Sigmoid colon (tissue), 7 donors: ENCODE data around the gene EVX1. TPM values are rescaled to one million over a fixed set of nuclear protein-coding genes. Genes with fewer than 3 reads are reported as not detected.

Experiments used
- DNase-seq: peaks from one replicate; pipeline ENCODE4 v3.0.0-alpha.2; 2019
- H3K27ac ChIP-seq, 4 donors: fragments of 200-600 bp; sonication (generic); one replicate each; pipeline ENCODE4 v1.5.1; 2016 to 2019; ENCODE audit warnings: mild to moderate bottlenecking in 1 of 4
- H3K27me3 ChIP-seq, 3 donors: fragments of 200-600 bp; sonication (generic); one replicate each; pipeline ENCODE4 v1.5.1; 2019; ENCODE audit warnings: mild to moderate bottlenecking in 1 of 3
- H3K36me3 ChIP-seq, 4 donors: fragments of 200-600 bp; sonication (generic); one replicate each; pipeline ENCODE4 v1.5.1; 2016 to 2019
- H3K4me1 ChIP-seq, 4 donors: fragments of 200-600 bp; sonication (generic); one replicate each; pipeline ENCODE4 v1.5.1; 2017 to 2019
- H3K4me3 ChIP-seq, 4 donors: fragments of 200-600 bp; sonication (generic); one replicate each; pipeline ENCODE4 v1.5.1; 2017 to 2019; ENCODE audit warnings: mild to moderate bottlenecking in 2 of 4, moderate library complexity in 1 of 4
- H3K9me3 ChIP-seq, 4 donors: fragments of 200-600 bp in 3 of 4; sonication (generic) in 3 of 4; one replicate each; pipeline versions ENCODE4 v1.5.1 to v1.6.1; 2013 to 2019
- EP300 ChIP-seq, 4 donors: sonication (generic); formaldehyde crosslinking; IDR thresholded peaks; one replicate each; pipeline ENCODE4 v1.6.1; 2017; ENCODE audit warnings: antibody characterized with exemption in 4 of 4
- POLR2A ChIP-seq, 2 donors: fragments of 450-650 bp; IDR thresholded peaks; one replicate each; pipeline ENCODE4 v1.6.1; 2016; ENCODE audit warnings: antibody characterized with exemption in 2 of 2, mild to moderate bottlenecking in 2 of 2, moderate library complexity in 2 of 2
- POLR2AphosphoS5 ChIP-seq, 4 donors: sonication (generic); formaldehyde crosslinking; IDR thresholded peaks; one replicate each; pipeline ENCODE4 v1.6.1; 2017; ENCODE audit warnings: antibody characterized with exemption in 4 of 4
- whole genome bisulfite sequencing, 2 donors: extraction: QIAGEN DNeasy Blood & Tissue Kit; methylation state at CpG; one replicate each; pipeline ENCODE4 v1.1.7; 2013; 5-methylcytosine and 5-hydroxymethylcytosine counted together
- intact Hi-C: fragments of 100-400 bp; cut with DNase I; formaldehyde crosslinking; loops from one replicate; pipeline ENCODE4 v1.15.1; 2023
- polyA plus RNA-seq, 3 donors: library from polyadenylated mRNA; stranded (reverse); fragments of 200-250 nt; gene quantifications; one replicate each; pipeline ENCODE4 v1.2.3, GENCODE V29; 2013
- total RNA-seq, 4 donors: library from RNA; depleted of rRNA; stranded (reverse); fragments of >200 nt; gene quantifications; one replicate each; pipeline ENCODE4 v1.1.0, GENCODE V29; 2016
- TF ChIP-seq, protein P1 (sequence below), 4 experiments: fragments of 450-650 bp in 3 of 4; fragments of 200-600 bp in 1 of 4; IDR thresholded peaks; one replicate each; pipeline ENCODE4 v1.5.1; 2016 to 2019; ENCODE audit warnings: antibody characterized with exemption in 4 of 4, mild to moderate bottlenecking in 3 of 4, moderate library complexity in 2 of 4
- donor health status: healthy with polysubstance abuse.
- donor health status: Bipolar disorder and iron deficiency.
- donor health status: healthy.

Gene EVX1
- total and polyA plus RNA-seq, 7 donors: 0.32 to 1.4 (median 1.2) TPM; not detected in 4

DNA sequence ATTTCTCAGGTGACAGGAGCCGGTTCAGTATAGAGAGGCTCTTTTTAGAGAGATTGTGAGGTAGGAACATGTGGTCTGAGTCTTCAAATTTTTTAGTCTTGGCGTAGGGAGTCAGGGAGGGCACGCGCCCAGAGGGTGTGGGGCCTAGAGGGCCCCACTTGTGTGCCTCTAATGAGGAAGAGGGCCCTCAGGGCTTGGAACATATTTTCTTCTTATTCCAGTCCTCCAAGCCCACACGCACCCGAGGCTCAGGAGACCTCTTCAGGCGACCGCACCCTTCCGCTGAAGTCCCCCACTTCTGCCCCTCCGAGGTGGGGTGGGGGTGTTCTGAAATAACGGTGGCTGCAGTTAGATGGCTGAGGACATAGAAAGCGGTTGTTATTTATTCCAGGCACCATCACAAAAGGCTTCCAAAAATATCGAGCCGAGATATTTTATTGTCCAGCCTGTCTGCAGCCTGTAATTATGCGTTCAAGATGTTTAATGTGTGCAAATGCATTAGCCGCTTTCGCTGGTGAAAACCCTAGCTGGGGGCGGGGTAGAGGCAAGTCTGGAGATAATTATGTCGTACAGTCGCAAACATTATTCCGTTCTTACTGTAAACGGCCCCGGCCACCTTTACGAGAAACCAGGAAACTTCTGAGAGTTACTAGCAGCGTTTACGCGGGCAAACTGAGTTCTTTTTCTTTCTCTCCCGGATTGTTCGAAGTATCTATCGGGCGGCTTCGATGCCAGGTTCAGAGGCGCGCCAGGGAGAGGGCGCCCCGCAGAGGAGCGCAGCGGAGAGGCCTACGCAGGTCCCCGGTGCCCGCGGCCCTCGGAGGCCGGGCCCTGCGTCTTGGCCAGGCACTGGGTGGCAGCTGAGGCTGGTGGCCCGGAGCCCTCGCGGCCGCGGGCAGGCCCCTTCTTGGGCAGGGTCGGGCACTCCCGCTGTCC is 29.8 kb upstream of the EVX1 start:
- DNase-seq: no peak
- 30 to 68% methylated on average over 52 of the region's 52 CpGs for WGBS, 2 donors
- H3K27me3 ChIP-seq: peaks cover 3 to 66% (median 13%) of the 10 kb centered on the region in 3 donors
- no peaks in the 10 kb centered on the region for H3K36me3 ChIP-seq
- intact Hi-C loops: no loop called here
- no peak overlapping the region for H3K27ac ChIP-seq
- TF ChIP-seq EP300 (IDR thresholded peaks at IDR 0.05) (no peak), POLR2A (IDR thresholded peaks at IDR 0.05) (no peak), POLR2AphosphoS5 (IDR thresholded peaks at IDR 0.05) (no peak)
- TF ChIP-seq, protein P1, sequence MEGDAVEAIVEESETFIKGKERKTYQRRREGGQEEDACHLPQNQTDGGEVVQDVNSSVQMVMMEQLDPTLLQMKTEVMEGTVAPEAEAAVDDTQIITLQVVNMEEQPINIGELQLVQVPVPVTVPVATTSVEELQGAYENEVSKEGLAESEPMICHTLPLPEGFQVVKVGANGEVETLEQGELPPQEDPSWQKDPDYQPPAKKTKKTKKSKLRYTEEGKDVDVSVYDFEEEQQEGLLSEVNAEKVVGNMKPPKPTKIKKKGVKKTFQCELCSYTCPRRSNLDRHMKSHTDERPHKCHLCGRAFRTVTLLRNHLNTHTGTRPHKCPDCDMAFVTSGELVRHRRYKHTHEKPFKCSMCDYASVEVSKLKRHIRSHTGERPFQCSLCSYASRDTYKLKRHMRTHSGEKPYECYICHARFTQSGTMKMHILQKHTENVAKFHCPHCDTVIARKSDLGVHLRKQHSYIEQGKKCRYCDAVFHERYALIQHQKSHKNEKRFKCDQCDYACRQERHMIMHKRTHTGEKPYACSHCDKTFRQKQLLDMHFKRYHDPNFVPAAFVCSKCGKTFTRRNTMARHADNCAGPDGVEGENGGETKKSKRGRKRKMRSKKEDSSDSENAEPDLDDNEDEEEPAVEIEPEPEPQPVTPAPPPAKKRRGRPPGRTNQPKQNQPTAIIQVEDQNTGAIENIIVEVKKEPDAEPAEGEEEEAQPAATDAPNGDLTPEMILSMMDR (IDR thresholded peaks at IDR 0.05): no peak
- H3K4me1 ChIP-seq: peaks cover 0 to 10% (median 7%) of the 10 kb centered on the region in 4 donors
- H3K9me3 ChIP-seq: no peaks in the 10 kb centered on the region
- no peak overlapping the region for H3K4me3 ChIP-seq

DNA sequence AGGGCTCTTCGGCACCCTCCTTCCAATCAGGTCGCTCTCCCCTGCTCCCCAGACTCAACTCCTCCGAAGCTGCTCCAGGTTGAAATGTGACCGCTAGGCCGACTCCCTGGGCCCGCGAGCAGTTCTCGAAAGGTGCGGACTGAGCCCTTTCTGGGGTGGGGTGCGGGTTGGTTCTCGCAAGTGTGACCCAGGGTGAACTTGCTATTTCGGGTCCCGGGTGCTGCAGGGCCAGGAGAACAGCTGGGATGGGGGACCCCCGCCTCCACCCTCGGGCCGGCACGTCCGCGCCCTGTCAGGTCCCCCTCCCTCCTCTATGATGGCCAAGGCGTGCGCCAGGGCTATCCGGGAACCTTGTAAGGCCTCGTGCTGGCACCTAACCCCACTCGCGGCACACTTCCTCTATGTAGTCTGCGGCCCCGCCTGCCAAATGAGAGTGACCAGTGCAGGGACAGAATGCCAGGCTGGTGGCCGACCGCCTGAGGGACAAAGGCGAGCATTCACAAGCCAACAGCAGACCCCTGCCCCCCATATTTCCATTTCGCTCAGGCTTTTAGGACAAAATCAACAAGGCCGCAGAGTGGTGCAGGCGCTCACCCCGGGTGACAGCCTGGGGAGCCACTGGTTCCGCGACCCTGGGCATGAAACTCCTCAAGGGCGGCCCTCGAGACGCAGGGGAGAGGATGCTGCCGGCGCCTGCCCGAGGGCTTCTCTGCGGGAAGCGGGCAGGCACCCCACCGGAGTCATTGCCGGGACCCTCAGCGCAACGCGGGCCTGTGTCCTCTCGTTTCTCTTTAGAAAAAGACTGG is 29.0 kb upstream of the EVX1 start:
- intact Hi-C loops: no loop called here
- no peak overlapping the region for H3K27ac ChIP-seq
- peaks cover 0 to 10% (median 7%) of the 10 kb centered on the region in 4 donors for H3K4me1 ChIP-seq
- no peak for DNase-seq
- no peak overlapping the region for H3K4me3 ChIP-seq
- 69 to 91% methylated on average over 50 of the region's 50 CpGs for WGBS, 2 donors
- peaks cover 3 to 63% (median 13%) of the 10 kb centered on the region in 3 donors for H3K27me3 ChIP-seq
- no peaks in the 10 kb centered on the region for H3K36me3 ChIP-seq
- H3K9me3 ChIP-seq: no peaks in the 10 kb centered on the region
- TF ChIP-seq POLR2AphosphoS5 (IDR thresholded peaks at IDR 0.05) (no peak), EP300 (IDR thresholded peaks at IDR 0.05) (no peak), POLR2A (IDR thresholded peaks at IDR 0.05) (no peak)
- TF ChIP-seq, protein P1 (IDR thresholded peaks at IDR 0.05): no peak

GRCh38 chr7:27214239-27214950 is 28.2 kb upstream of the EVX1 start:
- DNase-seq: no peak
- Histone ChIP-seq H3K9me3 (no peaks in the 10 kb centered on the region), H3K27ac (no peak overlapping the region), H3K4me3 (no peak overlapping the region), H3K36me3 (no peaks in the 10 kb centered on the region), H3K27me3 (peaks cover 3 to 65% (median 13%) of the 10 kb centered on the region in 3 donors), H3K4me1 (peaks cover 0 to 10% (median 7%) of the 10 kb centered on the region in 4 donors)
- WGBS, 2 donors: 85 to 86% methylated on average over 8 of the region's 8 CpGs
- TF ChIP-seq POLR2A (IDR thresholded peaks at IDR 0.05) (no peak), EP300 (IDR thresholded peaks at IDR 0.05) (no peak), POLR2AphosphoS5 (IDR thresholded peaks at IDR 0.05) (no peak)
- TF ChIP-seq, protein P1 (IDR thresholded peaks at IDR 0.05): no peak
- intact Hi-C loops: no loop called here

GRCh38 chr7:27215356-27215755 is 27.2 kb upstream of the EVX1 start:
- no peak overlapping the region for H3K27ac ChIP-seq
- TF ChIP-seq, protein P1 (IDR thresholded peaks at IDR 0.05): no peak
- no peak for TF ChIP-seq POLR2AphosphoS5 (IDR thresholded peaks at IDR 0.05)
- TF ChIP-seq POLR2A (IDR thresholded peaks at IDR 0.05): no peak
- TF ChIP-seq EP300 (IDR thresholded peaks at IDR 0.05): no peak
- H3K27me3 ChIP-seq: peaks cover 3 to 65% (median 21%) of the 10 kb centered on the region in 3 donors
- intact Hi-C loops: no loop called here
- 85 to 93% methylated on average over 2 of the region's 2 CpGs for WGBS, 2 donors
- no peaks in the 10 kb centered on the region for H3K9me3 ChIP-seq
- DNase-seq: no peak
- peaks cover 0 to 10% (median 7%) of the 10 kb centered on the region in 4 donors for H3K4me1 ChIP-seq
- H3K4me3 ChIP-seq: no peak overlapping the region
- no peaks in the 10 kb centered on the region for H3K36me3 ChIP-seq
